Activated CD8-positive, alpha-beta T cell treated with anti-CD3 and anti-CD28 coated beads for 36 hours (primary cell): Measurements from ENCODE around the gene CARD14. TPM values are rescaled to one million over a fixed set of nuclear protein-coding genes. Genes with fewer than 3 reads are reported as not detected.
A peak's percentile ranks its signal among the peaks of the same experiment; 100 is the strongest.

Source experiments
- ATAC-seq: fragments of 200-7000 bp; cut with Tn5 transposase; one replicate; pipeline ENCODE4 v1.10.0; 2021; ENCODE audit warnings: mild to moderate bottlenecking, moderate library complexity
- CTCF ChIA-PET: fragments of 350-600 bp; sonication (Branson Sonifier 250); formaldehyde crosslinking; loops from one replicate; lab custom pipeline; 2021; ENCODE audit warnings: antibody characterized with exemption; lab: Charles Lee
- POLR2A ChIA-PET: fragments of 350-600 bp; sonication (Branson Sonifier 250); formaldehyde crosslinking; loops from one replicate; lab custom pipeline; 2021; ENCODE audit warnings: antibody characterized with exemption; lab: Charles Lee
- DNase-seq: peaks from one replicate; pipeline ENCODE4 v3.0.0-alpha.2; 2020
- H3K27ac Mint-ChIP-seq: one replicate; pipeline ENCODE4 v1.8.0; 2021; ENCODE audit warnings: mild to moderate bottlenecking, mixed read lengths
- H3K27me3 Mint-ChIP-seq: one replicate; pipeline ENCODE4 v1.8.0; 2021; ENCODE audit warnings: mixed read lengths
- H3K36me3 Mint-ChIP-seq: one replicate; pipeline ENCODE4 v1.8.0; 2021; ENCODE audit warnings: low read depth, mixed read lengths
- H3K4me1 Mint-ChIP-seq: one replicate; pipeline ENCODE4 v1.8.0; 2021; ENCODE audit warnings: low read depth, mixed read lengths
- H3K4me3 Mint-ChIP-seq: one replicate; pipeline ENCODE4 v1.8.0; 2021; ENCODE audit warnings: mild to moderate bottlenecking, moderate library complexity, mixed read lengths
- H3K9me3 Mint-ChIP-seq: one replicate; pipeline ENCODE4 v1.8.0; 2021; ENCODE audit warnings: mixed read lengths
- intact Hi-C: fragments of 100-400 bp; cut with micrococcal nuclease; formaldehyde crosslinking; loops from one replicate; pipeline ENCODE4 v1.10.0; 2022
- total RNA-seq, 2 experiments: library from RNA; stranded (reverse); gene quantifications; one replicate each; pipeline ENCODE4 v1.2.3, GENCODE V29; 2021
- TF ChIP-seq, protein P1 (sequence below): fragments of 200-600 bp; IDR thresholded peaks from one replicate; pipeline ENCODE4 v1.8.0; 2022; ENCODE audit warnings: antibody characterized with exemption, mild to moderate bottlenecking

Gene CARD14
- total RNA-seq, 2 experiments from 2014 or later = 0.11 to 0.50 TPM

DNA sequence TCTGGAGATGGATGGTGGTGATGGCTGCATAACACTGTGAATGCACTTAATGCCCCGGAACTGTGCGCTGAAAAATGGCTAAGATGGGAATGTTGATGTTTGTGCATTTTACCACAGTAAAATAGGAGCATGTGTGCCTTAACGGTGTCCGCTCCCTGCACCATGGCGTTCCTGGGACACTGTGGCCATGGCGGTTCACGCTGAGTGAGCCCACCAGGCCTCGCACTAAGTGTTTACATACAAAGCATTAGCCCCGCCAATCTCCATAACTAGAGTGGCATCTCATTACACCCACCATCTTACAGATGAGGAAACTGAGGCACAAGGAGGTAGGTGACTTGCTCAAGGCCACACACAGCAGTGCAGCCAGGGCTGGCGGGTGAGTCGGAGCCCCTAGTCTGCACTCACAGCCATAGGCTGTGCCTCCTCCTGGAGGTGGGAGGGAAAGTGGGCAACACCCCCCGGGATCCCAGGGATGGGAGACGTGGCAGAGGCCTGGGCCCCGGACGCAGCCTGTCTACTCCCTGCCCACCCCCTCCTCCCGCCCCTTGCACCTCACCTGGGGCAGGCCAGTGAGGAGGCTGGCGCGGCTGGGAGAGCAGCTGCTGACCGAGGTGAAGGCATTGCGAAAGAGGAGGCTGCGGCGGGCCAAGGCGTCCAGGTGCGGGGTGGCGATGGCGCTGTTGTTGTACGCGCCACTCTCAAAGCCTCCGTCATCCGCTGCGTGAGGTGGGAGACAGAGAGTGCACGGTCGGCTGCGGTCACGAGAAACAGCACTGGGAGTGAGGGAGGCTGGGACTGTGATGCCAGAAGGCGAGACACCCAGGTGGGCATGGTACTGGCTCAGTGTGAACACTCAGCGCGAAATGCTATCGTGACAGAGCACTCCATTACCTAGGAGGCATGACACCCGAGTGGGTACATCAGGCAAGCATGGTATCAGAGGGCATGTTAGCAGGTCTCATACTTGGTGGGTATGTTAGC lies 46.9 kb downstream of the CARD14 start:
- peaks cover 24% of the 10 kb centered on the region for H3K4me1 Mint-ChIP-seq
- DNase-seq = no peak
- intact Hi-C loops = no loop called here
- peaks cover 8% of the 10 kb centered on the region for H3K36me3 Mint-ChIP-seq
- POLR2A ChIA-PET = interaction anchor here (0.6 to 3.3 kb wide), 2 partner anchors 47 to 821 kb away, joined by 3 to 11 read pairs; no protein-coding TSS in a partner anchor
- TF ChIP-seq, protein P1, sequence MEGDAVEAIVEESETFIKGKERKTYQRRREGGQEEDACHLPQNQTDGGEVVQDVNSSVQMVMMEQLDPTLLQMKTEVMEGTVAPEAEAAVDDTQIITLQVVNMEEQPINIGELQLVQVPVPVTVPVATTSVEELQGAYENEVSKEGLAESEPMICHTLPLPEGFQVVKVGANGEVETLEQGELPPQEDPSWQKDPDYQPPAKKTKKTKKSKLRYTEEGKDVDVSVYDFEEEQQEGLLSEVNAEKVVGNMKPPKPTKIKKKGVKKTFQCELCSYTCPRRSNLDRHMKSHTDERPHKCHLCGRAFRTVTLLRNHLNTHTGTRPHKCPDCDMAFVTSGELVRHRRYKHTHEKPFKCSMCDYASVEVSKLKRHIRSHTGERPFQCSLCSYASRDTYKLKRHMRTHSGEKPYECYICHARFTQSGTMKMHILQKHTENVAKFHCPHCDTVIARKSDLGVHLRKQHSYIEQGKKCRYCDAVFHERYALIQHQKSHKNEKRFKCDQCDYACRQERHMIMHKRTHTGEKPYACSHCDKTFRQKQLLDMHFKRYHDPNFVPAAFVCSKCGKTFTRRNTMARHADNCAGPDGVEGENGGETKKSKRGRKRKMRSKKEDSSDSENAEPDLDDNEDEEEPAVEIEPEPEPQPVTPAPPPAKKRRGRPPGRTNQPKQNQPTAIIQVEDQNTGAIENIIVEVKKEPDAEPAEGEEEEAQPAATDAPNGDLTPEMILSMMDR = no peak
- CTCF ChIA-PET = interaction anchor here (0.9 kb wide), 1 partner anchor 25 kb away, joined by 3 read pairs; no protein-coding TSS in a partner anchor
- no peak overlapping the region for H3K27ac Mint-ChIP-seq
- H3K9me3 Mint-ChIP-seq = no peaks in the 10 kb centered on the region
- H3K4me3 Mint-ChIP-seq = no peak overlapping the region
- ATAC-seq = no peak
- H3K27me3 Mint-ChIP-seq = no peaks in the 10 kb centered on the region

DNA sequence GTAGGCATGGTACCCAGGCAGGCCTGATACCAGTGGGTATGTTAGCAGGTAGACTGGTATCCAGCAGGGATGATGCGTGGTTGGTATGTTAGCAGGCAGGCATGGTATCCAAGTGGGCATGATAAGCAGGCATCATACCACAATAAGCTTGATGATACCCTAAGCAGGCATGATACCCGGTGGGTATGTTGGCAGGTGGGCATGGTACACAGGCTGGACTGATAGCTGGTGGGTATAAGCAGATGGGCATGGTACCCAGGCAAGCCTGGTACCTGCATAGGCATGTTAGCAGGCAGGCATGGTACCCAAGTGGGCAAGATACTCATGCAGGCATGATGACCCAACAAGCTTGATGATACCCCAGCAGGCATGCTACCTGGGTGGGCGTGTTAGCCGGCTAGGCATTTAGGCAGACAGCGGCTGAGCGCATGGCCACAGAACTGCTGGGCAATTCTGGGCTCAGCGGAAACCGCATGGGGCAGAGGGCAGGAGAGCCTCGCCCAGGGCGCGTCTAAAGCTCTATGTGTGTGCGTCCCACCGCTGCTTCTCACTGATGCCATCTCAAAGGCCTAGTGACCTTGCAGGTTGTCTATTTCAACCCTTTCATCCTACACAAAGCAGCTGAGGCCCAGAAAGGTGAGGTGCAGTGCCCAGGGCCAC lies 48.0 kb downstream of the CARD14 start:
- CTCF ChIA-PET = interaction anchor here (0.8 to 0.9 kb wide), 2 partner anchors 21 to 26 kb away, joined by 3 read pairs; no protein-coding TSS in a partner anchor
- H3K27ac Mint-ChIP-seq = no peak overlapping the region

DNA sequence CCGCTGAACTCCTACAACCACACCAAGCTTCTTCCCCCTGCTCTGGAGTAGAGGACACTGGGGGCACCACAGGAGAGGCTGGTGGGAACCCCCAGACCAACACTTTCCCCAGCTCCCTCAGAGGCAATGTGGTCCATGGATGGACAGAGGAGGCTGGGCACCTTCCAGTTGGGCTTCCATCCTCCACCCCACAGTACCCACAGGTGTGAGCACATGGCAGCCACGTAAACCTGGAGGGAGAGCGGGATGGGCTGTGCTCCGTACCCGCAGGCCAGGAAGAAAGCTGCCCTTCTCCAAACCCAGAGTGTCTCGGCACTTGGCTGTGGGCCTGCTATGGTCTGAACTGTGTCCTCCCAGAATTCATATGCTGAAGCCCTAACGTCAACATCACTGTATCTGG lies 48.6 kb downstream of the CARD14 start:
- H3K9me3 Mint-ChIP-seq = no peaks in the 10 kb centered on the region
- TF ChIP-seq, protein P1 = no peak
- no peak for DNase-seq
- ATAC-seq = no peak
- H3K27ac Mint-ChIP-seq = no peak overlapping the region
- H3K4me3 Mint-ChIP-seq = peak overlapping the region; percentile 36
- no peaks in the 10 kb centered on the region for H3K27me3 Mint-ChIP-seq
- ChIA-PET CTCF (no interaction called here), POLR2A (interaction anchor here (0.8 to 3.3 kb wide), 8 partner anchors 9 to 236 kb away, joined by 3 to 11 read pairs (median 4); no protein-coding TSS in a partner anchor)
- peaks cover 24% of the 10 kb centered on the region for H3K4me1 Mint-ChIP-seq
- H3K36me3 Mint-ChIP-seq = peaks cover 8% of the 10 kb centered on the region
- intact Hi-C loops = no loop called here

More for the DNA sequence above, 48.0 kb downstream of the CARD14 start:
- H3K4me3 Mint-ChIP-seq = no peak overlapping the region
- no peaks in the 10 kb centered on the region for H3K9me3 Mint-ChIP-seq
- no peak for DNase-seq
- H3K36me3 Mint-ChIP-seq = peaks cover 8% of the 10 kb centered on the region
- intact Hi-C loops = no loop called here
- no peaks in the 10 kb centered on the region for H3K27me3 Mint-ChIP-seq
- no peak for ATAC-seq
- POLR2A ChIA-PET = interaction anchor here (0.8 to 3.3 kb wide), 6 partner anchors 8 to 237 kb away, joined by 3 to 11 read pairs (median 3); no protein-coding TSS in a partner anchor
- peaks cover 24% of the 10 kb centered on the region for H3K4me1 Mint-ChIP-seq
- TF ChIP-seq, protein P1 = no peak

DNA sequence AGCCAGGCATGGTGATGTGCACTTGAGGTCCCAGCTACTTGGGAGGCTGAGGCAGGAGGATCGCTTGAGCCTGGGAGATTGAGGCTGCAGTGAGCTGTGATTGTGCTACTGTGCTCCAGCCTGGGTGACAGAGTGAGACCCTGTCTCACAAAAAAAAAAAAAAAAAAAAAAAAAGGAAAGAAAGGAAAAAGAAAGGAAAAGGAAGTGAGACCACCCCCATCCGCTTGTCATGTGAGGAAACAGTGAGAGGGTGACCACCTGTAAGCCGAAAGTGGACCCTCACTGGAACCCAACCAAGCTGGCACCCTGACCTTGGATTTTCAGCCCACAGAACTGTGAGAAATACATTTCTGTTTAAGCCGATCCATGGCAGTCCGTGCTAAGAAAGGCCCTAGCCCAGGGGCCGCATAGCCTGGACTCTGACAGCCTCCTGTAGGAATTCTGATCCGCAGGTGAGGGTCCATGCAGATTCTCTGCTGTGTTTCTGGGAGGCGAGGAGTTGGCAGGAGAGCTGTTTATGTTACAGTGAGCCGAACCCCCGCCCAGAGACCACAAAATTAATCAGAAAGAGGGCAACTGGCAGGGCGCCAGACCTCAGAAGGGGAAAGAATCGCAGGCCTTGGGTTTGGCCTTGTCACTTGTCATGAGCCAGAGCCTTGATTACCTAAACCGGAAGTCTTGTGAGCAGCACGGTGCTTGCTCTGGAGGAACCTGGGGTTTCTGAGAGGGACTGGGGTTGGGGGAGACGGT lies 49.4 kb downstream of the CARD14 start:
- ATAC-seq (peak; percentile 91), DNase-seq (peak; percentile 98)
- Mint-ChIP-seq H3K27ac (peak overlapping the region; percentile 93), H3K4me3 (peak overlapping the region; percentile 86), H3K27me3 (no peaks in the 10 kb centered on the region), H3K4me1 (peaks cover 28% of the 10 kb centered on the region), H3K36me3 (peaks cover 8% of the 10 kb centered on the region), H3K9me3 (no peaks in the 10 kb centered on the region)
- POLR2A ChIA-PET = interaction anchor here (0.6 to 3.3 kb wide), 15 partner anchors 8 to 267 kb away, joined by 3 to 11 read pairs (median 4); no protein-coding TSS in a partner anchor
- TF ChIP-seq, protein P1 = no peak
- intact Hi-C loops = no loop called here
- CTCF ChIA-PET = interaction anchor here (1.0 to 1.8 kb wide), 4 partner anchors 12 to 118 kb away, joined by 3 to 8 read pairs (median 5); partner anchors contain the start of gene GAA
